ENCODE results near the gene MCM9.
"Not testable (repeated sequence)": the region's sequence is repeated elsewhere in the genome, so short reads cannot be mapped to it uniquely, and the experiment has no call there.

Gene MCM9

DNA sequence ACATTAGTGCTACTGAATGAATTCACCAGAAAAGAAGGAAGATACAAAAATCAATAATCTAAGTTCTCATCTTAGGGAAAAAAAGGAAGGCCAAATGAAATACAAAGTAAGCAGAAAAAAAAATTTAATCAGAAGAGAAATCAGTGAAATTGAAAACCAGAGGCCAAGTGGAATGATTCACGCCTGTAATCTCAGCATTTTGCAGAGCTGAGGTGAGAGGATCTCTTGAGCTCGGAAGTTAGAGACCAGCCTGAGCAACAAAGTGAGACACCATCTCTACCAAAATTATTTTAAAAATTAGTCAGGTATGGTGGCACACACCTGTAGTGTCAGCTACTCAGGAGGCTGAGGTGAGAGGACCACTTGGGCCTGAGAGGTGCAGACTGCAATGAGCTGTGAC lies 62.2 kb downstream of the MCM9 start:
- H3K4me3 ChIP-seq (ENCODE audit: low read length): no peak overlapping the region
- DNase-seq (ENCODE audit: low read depth, low spot score): no peak

DNA sequence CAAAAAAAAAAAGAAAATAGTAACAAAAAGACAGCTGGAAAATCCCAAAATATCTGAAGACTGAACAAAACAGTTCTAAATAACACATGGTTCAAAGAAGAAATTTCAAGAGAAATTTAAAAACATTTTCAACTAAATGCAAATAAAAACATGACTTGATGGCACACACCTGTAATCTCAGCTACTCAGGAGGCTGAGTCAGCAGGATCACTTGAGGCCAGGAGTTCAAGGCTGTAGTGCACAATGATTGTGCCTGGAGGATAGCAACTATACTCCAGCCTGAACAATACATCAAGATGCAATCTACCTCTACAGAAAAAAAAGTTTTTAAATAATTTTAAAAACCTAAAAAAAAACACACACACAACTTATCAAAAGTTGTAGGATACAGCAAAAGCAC lies 62.6 kb downstream of the MCM9 start:
- DNase-seq (ENCODE audit: low read depth, low spot score): no peak
- H3K4me3 ChIP-seq (ENCODE audit: low read length): no peak overlapping the region

DNA sequence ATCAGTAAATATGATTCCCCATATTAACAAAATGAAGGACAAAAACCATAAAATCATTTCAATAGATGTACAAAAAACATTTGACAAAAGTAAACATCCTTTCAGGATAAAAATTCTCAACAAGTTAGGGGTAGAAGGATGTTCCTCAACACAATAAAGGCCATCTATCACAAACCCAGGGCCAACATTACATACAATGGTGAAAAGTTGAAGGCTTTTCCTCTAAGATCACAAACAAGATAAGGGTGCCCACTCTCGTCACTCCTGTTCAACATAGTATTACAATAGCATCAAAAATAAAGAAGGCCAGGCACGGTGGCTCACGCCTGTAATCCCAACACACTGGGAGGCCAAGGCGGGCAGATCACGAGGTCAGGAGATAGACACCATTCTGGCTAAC lies 63.6 kb downstream of the MCM9 start:
- no peak overlapping the region for H3K4me3 ChIP-seq (ENCODE audit: low read length)
- no peak for DNase-seq (ENCODE audit: low read depth, low spot score)

DNA sequence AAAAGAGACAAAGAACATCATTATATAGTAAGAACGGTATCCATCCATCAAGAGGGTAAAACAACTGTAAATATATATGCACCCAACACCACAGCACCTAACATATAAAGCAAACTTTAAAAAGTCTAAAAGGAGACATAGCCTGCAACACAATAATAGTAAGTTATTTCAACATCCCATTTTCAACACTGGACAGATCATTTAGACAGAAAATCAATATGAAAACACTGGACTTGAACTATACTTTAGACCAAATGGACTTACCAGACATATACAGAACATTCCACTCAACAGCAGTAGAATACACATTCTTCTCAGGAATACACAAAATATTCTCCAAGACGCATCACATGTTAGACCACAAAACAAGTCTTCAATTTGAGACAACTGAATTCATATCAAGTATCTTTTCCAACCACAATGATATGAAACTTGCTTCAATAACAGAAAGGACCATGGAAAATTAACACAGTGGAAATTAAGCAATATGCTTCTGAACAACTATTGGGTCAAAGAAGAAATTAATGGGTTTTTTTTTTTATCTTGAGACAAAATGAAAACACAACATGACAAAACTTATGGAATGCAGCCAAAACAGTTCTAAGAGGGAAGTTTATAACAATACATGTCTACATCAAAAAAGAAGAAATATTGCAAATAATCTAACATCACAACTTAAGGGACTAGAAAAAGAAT lies 64.9 kb downstream of the MCM9 start:
- no peak overlapping the region for H3K4me3 ChIP-seq (ENCODE audit: low read length)
- no peak for DNase-seq (ENCODE audit: low read depth, low spot score)

DNA sequence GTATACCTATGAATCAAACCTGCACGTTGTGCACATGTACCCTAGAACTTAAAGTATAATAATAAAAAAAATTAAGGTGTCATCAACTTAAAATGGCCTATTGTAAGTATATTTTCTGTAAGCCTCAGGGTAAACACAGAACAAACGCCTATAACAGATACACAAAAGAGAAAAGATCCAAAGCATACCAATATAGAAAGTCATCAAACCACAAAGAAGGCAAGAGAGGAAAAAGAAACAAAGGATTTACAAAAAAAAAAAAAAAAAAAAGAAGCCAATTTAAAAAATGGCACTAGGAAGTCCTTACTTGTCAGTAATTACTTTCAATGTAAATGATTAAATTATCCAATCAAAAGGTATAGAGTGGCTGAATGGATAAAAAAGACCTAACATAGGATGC lies 65.6 kb downstream of the MCM9 start:
- DNase-seq (ENCODE audit: low read depth, low spot score): no peak
- no peak overlapping the region for H3K4me3 ChIP-seq (ENCODE audit: low read length)

DNA sequence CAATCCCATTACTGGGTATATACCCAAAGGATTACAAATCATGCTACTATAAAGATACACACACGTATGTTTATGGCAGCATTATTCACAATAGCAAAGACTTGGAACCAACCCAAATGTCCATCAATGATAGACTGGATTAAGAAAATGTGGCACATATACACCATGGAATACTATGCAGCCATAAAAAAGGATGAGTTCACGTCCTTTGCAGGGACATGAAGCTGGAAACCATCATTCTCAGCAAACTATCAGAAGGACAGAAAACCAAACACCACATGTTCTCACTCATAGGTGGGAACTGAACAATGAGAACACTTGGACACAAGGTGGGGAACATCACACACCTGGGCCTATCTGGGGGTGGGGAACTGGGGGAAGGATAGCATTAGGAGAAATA lies 66.1 kb downstream of the MCM9 start:
- not testable (repeated sequence) for DNase-seq (ENCODE audit: low read depth, low spot score); H3K4me3 ChIP-seq (ENCODE audit: low read length)

GRCh38 chr6:118867181-118867580 lies 67.8 kb downstream of the MCM9 start:
- no peak for DNase-seq (ENCODE audit: low read depth, low spot score)
- H3K4me3 ChIP-seq (ENCODE audit: low read length): no peak overlapping the region

- no peak overlapping the region for H3K4me3 ChIP-seq (ENCODE audit: low read length)
- no peak for DNase-seq (ENCODE audit: low read depth, low spot score)
Measured at GRCh38 chr6:118865100-118865391, 69.9 kb downstream of the MCM9 start.

DNA sequence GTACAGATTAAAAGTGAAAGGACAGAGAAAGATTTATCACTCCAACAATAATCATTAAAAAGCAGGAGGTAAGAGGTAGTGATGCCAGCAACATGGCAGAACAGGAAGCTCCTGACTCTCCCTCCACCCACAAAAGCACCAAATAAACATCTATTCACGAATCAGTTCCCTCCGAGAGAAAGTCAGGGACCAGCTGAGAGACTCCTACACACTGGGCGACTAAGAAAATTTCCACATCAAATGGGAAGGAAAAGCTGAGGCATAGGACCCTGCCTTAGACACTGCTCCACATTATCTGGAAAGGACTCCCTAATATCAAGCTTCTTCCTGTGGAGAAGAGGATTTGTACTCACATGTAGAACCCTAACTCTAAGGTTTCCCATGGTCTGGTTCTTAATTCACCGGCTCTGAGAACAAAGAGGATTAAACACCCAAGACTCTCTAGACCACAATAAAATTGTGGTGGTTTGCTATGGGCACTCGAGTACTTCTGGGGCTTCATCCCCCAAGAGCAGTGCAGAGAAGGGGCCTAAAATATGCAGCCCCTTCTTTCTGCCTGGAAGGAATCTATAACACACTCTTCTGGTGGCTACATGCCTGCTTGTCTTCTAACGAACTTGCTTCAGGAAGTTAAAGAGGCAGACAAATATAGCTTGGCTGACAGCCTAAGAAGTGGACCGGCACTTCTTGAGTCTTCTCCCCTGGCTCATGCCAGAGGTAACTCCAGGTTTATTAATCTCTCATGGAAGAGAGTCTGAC lies 70.4 kb downstream of the MCM9 start:
- DNase-seq (ENCODE audit: low read depth, low spot score): no peak

GRCh38 chr6:118862443-118862842 lies 72.5 kb downstream of the MCM9 start:
- no peak for DNase-seq (ENCODE audit: low read depth, low spot score)
- H3K4me3 ChIP-seq (ENCODE audit: low read length): no peak overlapping the region

More for the DNA sequence above, 70.4 kb downstream of the MCM9 start:
- no peak overlapping the region for H3K4me3 ChIP-seq (ENCODE audit: low read length)

DNA sequence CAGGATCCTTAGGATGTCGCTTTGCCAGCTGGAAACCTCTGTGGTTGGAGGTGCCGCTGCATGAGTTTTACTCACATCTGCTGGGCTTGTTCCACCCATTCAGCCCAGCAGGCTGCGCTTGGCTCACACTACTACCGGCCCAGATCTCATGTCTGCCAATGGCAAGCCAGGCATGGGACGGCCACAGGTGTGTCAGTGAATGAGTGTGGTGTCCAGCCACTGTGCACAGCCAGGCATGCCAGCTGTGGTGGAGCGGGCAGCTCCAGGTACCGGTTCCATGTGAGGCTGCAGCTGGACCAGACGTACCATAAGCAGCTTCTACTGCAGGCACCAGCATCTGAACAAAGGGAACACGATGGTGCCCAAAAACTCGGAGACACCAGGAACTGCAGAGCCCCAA lies 74.1 kb downstream of the MCM9 start:
- no peak for DNase-seq (ENCODE audit: low read depth, low spot score)
- H3K4me3 ChIP-seq (ENCODE audit: low read length): no peak overlapping the region

DNA sequence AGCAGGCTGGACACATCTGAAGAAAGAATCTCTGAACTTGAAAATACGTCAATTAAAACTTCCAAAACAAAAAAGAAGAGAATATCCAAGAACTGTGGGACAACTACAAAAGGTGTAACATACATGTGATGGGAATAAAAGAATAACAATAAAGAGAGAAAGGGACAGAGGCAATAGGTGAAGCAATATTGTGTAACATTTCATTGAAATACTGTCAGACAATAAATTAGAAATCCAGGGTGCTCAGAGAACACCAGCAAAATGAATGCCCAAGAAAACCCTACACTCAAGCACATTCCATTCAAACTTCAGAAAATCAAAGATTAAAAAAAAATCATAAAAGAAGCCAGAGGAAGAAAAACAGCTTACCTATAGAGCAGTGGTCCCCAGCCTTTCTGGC lies 74.6 kb downstream of the MCM9 start:
- H3K4me3 ChIP-seq (ENCODE audit: low read length): no peak overlapping the region

DNA sequence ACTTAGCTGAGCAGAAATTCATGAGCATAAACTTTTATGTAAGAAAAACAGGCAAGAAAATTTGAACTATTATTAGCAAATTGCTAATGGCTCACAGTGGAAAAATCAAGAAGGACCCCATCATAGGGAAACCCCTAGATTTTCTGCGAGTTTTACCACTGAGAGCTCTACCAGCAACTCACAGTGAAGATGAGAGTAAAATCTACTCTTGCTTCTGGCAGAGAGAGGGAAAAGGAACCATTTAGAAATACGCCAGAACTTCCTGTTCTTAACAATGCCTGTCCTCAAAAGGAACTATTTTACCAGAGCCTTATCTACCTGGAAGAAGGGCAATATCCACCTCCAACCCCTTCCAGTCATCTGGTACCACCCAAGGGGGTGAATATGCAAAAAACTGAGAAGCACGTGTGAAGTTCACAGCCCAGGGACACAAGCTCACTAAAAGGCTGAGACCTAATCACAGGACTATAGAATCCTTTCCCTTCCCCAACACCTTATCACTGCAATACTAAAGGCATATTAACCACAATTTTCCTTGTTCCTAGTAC lies 75.4 kb downstream of the MCM9 start:
- no peak for DNase-seq (ENCODE audit: low read depth, low spot score)
- H3K4me3 ChIP-seq (ENCODE audit: low read length): no peak overlapping the region

More for the DNA sequence above, 74.6 kb downstream of the MCM9 start:
- DNase-seq (ENCODE audit: low read depth, low spot score): no peak

GRCh38 chr6:118856301-118856700 lies 78.7 kb downstream of the MCM9 start:
- H3K4me3 ChIP-seq (ENCODE audit: low read length): no peak overlapping the region
- no peak for DNase-seq (ENCODE audit: low read depth, low spot score)

GRCh38 chr6:118853408-118853807 lies 81.6 kb downstream of the MCM9 start:
- H3K4me3 ChIP-seq (ENCODE audit: low read length): no peak overlapping the region
- DNase-seq (ENCODE audit: low read depth, low spot score): no peak

DNA sequence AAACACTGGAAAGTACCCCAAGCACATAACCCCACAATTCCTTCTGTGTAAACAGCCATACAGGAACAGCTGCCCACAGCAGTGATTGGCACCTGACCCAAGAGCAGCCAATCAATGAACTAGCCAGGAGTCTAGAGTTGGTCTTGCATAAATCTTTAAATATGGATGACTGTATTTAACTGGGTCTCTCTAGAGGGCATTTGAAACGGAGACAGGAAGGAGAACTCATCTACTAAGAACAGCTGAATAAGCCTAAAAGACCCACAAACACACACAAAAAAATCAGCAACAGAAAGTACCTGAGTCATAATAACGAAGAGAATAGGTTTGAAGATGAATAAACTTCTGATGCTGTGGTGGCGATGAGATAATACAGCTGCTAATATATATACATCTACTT lies 90.0 kb downstream of the MCM9 start:
- DNase-seq (ENCODE audit: low read depth, low spot score): no peak
- H3K4me3 ChIP-seq (ENCODE audit: low read length): no peak overlapping the region

DNA sequence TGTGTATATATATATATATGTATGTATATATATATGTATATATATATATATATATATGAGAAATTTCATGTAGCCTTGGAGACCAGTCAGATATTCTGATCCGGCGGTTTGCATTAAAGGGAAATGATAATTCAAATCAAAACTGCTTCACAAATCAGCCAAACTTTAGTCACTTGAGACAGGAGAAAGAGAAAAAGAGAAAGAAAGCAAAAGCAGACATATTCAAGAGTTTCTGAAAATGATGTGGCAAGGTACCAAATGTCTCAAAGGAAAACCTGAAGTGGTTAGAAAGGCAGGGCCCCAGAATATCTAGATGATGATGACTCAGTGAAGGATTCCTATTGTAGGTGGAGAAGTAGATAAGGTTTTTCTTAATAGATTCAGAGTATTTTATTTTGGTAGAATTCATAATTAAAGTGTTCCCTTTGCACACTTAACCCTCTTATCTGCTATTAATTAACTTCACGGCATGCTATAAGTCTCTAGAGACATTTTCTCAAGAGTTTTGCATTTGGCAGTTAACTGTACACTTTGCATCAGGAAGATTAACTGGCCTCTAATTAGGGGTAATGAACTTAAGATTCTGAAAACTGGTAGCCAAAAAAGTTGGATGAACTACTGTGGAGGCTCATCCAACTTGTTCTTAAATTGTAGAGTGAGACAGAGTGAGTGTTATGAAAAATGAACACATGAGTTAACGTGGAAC lies 91.1 kb downstream of the MCM9 start:
- DNase-seq (ENCODE audit: low read depth, low spot score): no peak
- no peak overlapping the region for H3K4me3 ChIP-seq (ENCODE audit: low read length)

DNA sequence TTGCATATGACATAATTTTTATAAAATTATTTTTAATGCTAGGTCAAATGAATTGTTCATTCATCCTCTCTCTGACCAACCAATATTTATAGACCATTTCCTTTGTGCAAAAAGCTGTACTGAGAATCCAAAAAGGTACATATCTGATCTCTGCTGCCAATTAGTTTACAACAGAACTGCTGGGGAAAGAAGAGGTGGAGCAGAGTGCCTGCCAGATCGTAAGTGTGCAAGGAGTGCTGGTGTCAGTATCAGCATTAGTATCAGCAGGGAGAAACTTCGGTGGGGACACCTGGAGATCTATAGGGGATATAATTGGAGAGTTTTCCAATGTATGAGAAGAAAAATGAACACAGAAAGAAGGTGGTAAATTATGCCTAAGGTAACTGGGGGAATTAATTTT lies 104.3 kb downstream of the MCM9 start:
- no peak for DNase-seq (ENCODE audit: low read depth, low spot score)
- H3K4me3 ChIP-seq (ENCODE audit: low read length): no peak overlapping the region

DNA sequence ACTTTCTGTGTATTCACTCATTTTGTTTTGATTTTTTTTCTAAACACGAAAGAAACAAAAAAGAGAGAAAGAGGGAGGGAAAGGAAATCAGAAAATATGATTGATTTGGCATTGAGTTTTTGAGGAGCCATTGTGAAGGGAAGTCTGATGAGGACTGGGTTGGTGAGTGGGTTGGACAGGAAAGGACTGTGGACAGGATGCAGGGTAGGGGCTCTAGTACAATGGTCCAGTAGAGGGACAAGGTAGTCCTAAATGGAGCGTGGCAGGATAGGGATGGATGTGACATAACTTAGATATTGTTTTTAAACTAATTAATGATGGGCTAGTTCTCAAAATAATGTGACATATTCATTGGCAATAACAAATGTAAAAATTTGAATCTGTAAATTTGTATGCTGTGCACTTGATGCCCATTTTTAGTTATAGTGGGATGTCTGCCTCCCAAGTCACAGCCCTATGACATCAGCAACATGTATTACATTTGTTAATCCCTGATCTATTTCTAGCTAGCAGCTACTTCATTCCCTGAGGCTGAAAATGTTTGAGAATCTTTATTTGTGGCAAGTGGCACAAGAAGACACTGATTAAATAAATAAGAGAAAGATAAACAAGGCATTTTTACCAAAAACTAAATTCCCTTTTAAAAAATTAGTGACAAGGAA lies 105.0 kb downstream of the MCM9 start:
- DNase-seq (ENCODE audit: low read depth, low spot score): no peak
- no peak overlapping the region for H3K4me3 ChIP-seq (ENCODE audit: low read length)

GRCh38 chr6:118826096-118826495 lies 108.9 kb downstream of the MCM9 start:
- no peak for DNase-seq (ENCODE audit: low read depth, low spot score)

More at GRCh38 chr6:118826096-118826495, 108.9 kb downstream of the MCM9 start:
- no peak overlapping the region for H3K4me3 ChIP-seq (ENCODE audit: low read length)

All from Jurkat, Clone E6-1 (cell line).